UCSD-AML1 (cell line): Measurements from ENCODE around the gene SERPINA6.
"Not testable (repeated sequence)": the region's sequence is repeated elsewhere in the genome, so short reads cannot be mapped to it uniquely, and the experiment has no call there.

ENCODE experiments used
- DNase-seq: peaks from one replicate; lab custom pipeline; 2025; ENCODE audit not compliant: unreplicated experiment; lab: John Stamatoyannopoulos, UW

Gene SERPINA6

GRCh38 chr14:94329857-94330256 lies 6.7 kb upstream of the SERPINA6 start:
- no peak for DNase-seq

- no peak for DNase-seq
Observed at GRCh38 chr14:94328196-94328595, 5.1 kb upstream of the SERPINA6 start.

GRCh38 chr14:94321421-94322271 lies 1.5 kb downstream of the SERPINA6 start:
- no peak for DNase-seq

DNA sequence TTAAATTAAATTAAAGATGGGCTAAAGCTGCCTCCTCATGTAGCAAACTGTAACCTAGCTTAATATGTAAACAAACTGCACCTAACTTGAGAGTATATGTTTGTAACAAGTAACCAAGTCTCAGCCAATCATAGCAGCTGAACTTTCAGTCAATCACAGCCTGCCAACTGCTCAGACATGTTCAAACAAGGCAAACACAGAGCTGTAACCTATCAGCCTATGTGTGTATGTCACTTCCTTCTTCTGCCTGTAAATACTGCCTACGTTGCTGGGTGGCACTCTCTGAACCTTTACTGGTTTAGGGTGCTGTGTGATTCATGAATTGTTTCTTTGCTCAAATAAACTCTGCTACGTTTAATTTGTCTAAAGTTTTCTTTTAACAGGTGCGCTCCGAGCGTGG lies 2.9 kb downstream of the SERPINA6 start:
- DNase-seq, result no peak

- no peak for DNase-seq
Observed at GRCh38 chr14:94317259-94317658, 5.9 kb downstream of the SERPINA6 start.

DNA sequence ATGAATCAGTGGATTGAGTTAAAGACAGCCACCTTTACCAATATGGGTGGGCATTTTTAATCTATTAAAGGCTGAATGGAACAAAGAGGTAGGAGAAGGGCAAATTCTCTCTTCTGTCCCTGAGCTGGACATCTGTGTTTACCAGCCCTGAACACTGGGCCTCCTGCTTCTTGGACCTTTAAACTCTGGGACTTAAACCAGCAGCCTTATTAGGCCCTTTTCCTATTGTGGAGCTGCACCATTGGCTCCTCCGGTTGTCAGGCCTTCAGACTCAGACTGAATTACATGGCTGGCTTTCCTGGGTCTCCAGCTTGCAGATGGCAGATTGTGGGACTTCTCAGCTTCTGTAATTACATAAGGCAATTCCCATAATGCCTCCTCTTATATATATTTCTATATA lies 6.4 kb downstream of the SERPINA6 start:
- DNase-seq, result no peak

GRCh38 chr14:94314890-94315289 lies 8.2 kb downstream of the SERPINA6 start:
- DNase-seq, result no peak

DNA sequence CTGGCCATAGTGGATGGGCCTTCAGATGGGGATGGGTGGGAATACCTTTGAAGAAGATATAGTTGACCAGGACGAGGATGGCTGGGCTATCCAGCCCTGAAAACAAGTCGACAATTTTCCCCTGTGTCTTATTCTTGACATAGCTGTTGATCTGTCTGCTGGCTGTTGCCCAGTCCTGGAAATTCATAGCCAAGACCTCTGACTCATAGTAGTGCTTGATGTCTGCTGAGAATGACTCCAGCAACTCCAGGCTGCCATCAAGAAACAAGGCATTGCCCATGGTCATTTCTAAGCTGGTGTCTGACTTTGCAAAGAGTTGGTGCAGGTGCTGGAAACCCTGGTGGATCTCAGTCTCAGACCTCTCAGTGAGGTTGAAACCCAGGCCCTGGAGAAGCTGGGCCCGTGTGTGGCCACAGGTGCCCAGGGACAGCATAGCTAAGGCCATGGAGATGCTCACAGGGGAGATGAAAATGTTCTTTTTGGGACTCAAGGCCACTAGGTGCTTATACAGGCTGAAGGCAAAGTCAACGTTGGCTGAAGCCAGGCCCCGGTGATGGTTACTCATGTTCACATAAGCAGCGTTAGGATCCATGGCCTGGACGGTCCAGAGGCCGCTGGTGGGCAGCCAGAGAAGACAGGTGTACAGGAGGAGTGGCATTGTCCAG lies 9.0 kb downstream of the SERPINA6 start:
- no peak for DNase-seq

DNA sequence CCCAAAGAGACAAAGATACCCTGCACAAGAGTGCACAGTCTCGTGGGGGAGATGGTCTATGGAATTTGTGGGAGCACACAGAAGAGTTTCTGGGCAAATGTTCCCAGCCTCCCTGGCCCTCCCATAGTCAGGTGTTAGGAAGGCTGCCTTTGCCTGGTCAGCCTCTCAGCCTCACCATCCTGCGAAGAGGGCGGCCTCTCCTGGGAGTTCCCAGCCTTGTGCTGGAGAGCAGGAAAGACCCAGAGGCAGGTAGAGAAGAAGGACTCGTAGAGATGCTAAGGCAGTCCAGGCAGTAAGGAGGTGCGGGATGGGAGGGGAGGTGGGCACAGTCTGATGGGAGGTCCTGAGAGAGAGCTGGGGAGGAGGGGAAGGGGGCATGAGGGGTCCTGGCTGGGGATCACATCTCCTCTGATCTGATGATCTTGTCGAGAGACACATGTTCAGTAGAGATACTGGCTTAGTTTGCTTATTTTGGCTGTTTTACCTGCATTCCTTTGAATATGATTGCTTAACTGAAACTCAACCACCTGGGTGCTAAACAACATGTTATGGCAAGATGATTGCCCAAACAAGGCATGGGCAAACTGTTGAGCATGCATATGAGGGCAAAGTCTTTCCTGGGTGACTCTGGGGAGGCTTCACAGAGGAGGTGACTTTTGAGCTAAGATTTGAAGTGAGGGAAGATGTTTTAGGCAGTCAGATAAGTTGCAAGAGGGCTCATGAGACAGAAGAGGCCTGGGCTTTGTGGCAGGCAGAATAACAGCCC lies 10.5 kb downstream of the SERPINA6 start:
- DNase-seq, result no peak

- DNase-seq, result no peak
Observed at GRCh38 chr14:94310248-94310647, 12.9 kb downstream of the SERPINA6 start.

DNA sequence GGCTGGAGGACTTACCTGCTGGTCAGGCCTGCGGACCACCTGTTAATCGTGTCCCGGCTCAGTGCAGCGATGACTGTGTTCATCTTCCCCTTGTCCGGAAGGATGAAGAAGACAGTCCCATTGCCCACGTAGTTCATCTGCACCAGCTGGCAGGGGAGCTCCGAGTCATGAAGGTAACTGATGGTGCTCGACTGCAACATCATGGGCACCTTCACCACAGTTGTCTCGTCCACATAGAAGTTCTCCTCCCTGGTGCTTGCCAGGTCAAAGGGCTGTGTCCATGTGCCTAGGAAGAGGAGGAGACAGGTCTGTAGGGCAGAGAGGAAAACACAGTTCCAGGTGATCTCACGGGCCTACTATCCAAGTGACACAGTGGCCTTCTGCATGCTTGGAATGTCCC lies 13.4 kb downstream of the SERPINA6 start:
- DNase-seq, result no peak

DNA sequence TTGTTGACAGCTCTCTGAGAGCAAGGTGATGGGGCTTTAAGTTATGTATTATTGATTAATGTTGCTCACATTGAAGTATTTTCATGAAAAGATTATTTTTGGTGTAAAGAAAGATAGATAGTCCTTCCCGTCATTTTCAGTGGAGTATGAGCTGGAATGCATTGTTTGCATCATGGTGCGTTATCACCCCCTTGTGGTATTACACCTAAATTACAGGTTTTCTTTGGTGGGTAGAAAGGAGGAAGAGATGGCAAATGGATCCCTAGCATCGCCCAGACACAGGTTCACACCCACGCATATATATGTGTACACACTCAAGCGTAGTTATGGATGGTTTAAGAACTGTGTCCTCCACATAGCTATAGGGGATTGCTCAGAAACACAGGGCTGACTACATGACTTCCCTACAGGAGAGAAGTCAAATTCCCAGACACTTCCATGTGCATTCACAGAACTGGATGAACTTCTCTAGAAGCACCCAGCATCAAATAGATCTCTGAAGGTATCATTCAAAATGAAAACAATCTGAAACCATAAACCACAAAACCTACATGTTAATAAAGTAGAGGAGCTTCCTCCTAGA lies 15.6 kb downstream of the SERPINA6 start:
- no peak for DNase-seq

GRCh38 chr14:94306047-94306978 lies 16.8 kb downstream of the SERPINA6 start:
- no peak for DNase-seq

- no peak for DNase-seq
Observed at GRCh38 chr14:94305620-94306019, 17.5 kb downstream of the SERPINA6 start.

- no peak for DNase-seq
Observed at GRCh38 chr14:94304243-94304642, 18.9 kb downstream of the SERPINA6 start.

DNA sequence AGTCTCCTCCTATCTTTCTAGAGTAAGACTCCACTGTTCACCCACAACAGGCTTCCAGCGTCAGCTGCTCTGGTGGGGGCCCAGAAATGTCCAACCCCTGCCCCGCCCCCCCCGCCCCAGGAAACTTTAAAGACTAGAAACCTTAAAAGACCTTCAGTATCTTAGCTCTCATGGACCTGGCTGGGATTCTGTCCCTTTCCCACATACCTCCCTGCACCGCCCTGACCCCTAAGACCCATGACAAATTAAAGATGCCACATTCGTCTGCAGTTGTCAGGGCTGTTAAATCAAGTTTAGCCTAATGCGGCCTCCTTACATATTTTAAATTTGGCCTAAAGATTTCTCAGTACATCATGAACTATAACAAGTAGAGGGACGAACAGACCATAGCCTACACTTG lies 20.0 kb downstream of the SERPINA6 start:
- DNase-seq, result no peak

DNA sequence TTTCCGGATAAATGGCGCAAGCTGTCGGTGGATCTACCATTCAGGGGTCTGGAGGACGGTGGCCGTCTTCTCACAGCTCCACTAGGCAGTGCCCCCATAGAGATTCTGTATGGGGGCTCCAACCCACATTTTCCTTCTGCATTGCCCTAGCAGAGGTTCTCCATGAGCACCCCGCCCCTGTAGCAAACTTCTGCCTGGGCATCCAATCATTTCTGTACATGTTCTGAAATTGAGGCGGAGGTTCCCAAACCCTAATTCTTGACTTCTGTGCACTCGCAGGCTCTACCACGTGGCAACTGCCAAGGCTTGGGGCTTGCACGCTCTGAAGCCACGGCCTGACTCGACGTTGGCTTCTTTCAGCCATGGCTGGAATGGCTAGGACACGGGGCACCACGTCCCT lies 25.0 kb downstream of the SERPINA6 start:
- no peak for DNase-seq

GRCh38 chr14:94296181-94296545 lies 27.0 kb downstream of the SERPINA6 start:
- not testable (repeated sequence) for DNase-seq

DNA sequence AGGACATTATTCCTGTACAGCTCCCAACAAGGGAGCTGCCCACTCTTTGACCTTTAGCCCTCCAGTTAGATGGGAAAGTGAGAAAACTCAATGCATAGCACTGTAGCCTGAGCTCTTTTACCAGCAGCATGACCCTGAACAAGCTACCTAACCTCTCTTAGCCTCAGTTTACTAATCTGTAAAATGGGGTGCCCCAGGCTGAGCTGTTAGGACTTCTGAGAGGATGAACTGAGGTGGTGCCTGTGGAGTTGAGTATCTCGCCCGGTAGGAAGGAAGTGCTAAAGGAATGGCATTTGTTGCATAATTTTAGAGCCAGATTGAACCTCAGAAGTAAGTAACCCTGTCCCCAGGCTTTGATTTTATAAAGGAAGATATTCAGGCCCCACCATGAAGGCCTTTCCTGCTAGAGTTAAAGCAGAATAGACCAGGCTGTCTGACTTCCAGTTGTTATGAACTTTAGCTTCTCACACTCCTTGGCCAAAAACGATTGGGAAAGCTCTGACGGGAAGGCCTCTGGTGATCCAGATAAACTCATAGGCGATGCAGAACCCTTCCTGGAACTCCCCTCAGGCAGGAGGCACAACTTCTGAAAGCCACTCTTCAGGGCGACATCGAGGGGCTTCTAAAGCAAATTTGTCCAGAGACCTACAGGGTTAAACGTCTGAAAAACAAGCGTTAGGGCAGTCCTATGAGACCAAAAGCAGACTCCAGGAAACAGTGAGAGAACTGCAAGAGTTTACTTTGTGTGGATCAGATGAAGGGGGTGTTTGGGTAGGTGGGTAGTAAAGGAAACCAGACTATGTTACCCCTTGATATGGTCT lies 27.6 kb downstream of the SERPINA6 start:
- no peak for DNase-seq

DNA sequence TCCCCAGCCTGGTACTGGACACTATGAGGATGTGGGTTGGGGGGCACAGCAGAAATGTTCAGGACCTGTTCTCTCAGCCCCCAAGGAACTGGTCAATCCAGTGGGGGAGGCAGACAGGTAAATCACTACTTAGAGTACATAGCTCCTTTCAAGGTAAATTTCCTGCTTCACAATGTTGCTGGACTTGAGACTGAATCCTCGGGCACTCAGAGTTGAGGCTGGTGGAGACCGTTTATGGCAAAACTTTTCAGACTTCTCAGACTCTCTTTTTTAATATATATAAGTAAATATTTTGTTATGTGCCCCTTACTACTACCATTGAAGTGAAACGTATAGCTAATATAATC lies 29.6 kb downstream of the SERPINA6 start:
- DNase-seq, result no peak
